GM19467 (cell line): Measurements from ENCODE around the gene GEMIN4.
A peak's percentile ranks its signal among the peaks of the same experiment; 100 is the strongest.
"Not testable (repeated sequence)": the region's sequence is repeated elsewhere in the genome, so short reads cannot be mapped to it uniquely, and the experiment has no call there.

Experiments
- ATAC-seq: cut with Tn5 transposase; IDR thresholded peaks from one replicate; pipeline ENCODE4 v1.9.1; 2021; ENCODE audit warnings: mild to moderate bottlenecking, moderate library complexity; ENCODE audit not compliant: unreplicated experiment

Gene GEMIN4

DNA sequence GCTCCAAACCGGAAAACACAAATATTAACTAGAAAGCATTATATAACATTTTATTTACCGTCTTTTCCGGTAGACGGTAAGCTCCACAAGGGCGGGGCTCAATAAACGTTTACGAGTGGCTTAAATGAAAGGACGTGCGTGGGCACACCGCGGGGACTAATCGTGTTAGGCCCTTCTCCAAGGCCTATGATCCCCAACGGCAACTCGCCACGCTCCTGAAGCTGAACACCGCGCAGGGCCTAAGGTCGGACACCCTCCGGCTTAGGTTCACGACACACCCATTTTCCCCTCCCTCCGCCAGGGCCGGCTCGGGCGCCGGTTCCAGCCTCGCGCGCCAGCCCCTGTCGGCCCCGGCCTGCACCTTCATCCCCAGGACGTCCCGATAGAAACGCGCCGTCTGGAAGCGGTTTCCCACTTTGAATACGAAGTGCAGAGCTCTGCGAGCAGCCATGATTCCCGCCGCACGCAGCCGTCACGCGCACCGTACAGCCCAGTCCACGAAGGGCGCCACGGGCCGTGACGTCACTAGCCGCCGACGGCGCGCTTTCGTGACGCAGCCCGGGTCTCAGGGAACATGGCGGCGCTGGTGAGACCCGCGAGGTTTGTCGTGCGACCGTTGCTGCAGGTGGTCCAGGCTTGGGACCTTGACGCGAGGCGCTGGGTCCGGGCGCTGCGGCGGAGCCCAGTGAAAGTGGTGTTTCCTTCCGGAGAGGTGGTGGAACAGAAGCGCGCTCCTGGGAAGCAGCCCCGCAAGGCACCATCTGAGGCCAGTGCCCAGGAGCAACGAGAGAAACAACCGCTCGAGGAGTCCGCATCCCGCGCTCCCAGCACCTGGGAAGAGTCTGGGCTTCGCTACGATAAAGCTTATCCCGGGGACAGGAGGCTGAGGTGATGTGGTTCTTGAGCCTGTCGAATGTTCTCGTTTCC, 30.0 kb upstream of the GEMIN4 start, which contains the start of the genes GLOD4 and MRM3:
TSS of gene GLOD4 (minus strand) at position 476 of the 927 bp plus-strand sequence. CDS start at position 451, 25 bp downstream.
TSS of gene MRM3 (plus strand) at position 549 of the 927 bp plus-strand sequence. CDS start at position 575, 26 bp downstream.
- peak; percentile 74 for ATAC-seq

DNA sequence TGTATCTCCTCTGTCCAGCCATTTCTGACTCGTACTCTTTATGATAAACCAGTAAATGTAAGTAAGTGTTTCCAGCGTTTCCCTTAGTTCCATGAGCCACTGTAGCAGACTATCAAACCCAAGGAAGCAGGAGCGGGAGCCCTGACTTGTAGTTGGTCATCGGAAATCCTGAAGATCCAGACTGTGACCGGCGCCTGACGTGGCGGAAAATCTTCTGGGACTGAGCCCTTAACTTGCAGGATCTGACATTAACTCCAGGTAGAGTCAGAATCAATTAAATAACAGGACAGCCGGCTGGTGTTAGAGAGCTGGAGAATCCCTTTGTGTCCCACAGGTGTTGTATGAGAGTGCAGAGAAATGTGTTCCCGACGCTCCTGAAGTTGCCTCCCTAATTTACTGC, 26.0 kb upstream of the GEMIN4 start:
- ATAC-seq = no peak

DNA sequence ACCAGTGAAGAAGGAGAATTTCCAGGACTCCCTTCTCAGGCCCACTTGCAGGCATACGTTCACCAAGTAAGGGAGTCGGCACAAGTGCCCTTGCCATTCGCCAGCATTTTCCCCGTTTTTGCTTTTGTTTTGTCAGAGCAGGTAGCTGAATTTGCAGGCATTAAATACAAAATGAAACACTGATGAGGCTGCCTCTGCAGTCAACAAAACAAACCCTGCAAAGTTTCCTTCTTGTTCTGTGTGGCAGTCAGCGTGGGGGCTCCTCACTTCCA, 22.2 kb upstream of the GEMIN4 start:
- no peak for ATAC-seq

DNA sequence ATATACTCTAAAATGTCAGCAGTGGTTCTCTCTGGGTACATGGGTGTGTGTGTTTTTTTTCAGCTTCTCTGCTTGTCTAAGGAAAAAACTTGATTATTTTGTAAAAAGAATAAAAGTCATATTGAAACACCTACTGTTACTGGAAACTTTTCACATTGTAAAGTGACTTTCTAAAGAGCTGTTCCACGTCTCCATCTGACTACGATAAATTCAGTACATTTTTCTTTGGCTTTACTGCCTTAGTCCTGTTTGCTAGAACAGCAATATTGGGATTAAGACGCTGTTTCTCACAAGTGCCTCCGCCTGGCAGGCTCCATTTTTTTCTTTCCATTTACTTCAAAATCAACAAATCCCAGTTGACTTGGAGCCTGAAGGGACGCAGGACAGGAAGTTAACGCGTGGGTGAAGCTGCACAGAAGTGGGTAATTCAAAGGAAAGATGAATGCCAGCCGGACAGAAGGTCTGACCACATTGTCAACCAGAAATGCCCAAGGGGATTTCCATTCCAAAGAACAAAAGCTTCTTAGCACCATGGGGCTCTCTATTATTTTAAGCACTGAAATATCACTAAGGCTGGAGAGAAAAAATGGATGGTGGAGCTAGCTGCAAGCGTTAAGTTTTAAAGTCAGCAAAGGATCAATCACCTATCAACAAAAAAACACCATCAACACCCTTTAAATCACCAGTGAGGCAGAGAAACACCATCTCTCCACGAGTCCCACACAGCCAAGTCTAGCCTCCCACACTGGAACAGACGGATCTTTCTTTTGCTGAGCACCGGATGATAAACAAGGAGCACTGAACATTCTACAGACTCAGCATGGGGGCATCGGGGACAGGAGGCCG, 21.6 kb upstream of the GEMIN4 start:
- ATAC-seq = no peak

DNA sequence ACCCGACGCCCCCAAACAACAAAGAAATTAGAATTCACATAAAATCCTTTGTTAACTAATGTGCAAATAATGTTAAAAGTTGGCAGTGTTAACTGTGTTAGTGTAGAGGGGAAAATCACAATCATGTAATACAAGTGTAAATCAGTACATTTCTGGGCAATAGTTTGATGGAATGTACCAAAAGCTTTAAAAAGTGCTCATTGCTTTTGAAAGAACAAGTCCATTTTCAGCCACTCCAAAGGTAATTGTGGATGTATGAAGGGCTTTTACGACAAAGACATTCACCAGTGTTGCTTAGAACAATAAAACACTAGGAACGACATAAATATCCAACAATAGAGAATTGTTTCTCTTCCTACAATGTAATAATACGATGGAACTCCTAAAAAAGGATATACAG, 21.0 kb upstream of the GEMIN4 start:
- ATAC-seq = no peak

DNA sequence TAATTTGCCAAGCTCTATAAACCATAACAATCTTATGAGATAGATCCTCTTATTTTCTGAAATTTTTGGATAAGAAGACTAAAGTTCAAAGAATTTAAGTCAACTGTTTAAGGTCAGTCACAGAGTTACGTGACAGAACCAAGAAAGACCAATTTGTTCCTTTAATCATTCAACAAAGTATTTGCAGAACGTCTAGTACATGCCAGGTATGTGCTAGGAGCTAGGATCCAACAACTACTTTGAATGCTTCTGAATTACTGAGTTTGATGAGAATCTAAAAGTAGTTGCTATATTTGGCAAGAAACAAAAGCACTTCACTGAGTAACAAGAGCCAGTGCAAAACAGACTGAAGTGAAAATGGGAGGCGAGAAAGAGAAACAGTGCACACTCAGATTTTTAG, 15.0 kb upstream of the GEMIN4 start:
- no peak for ATAC-seq

DNA sequence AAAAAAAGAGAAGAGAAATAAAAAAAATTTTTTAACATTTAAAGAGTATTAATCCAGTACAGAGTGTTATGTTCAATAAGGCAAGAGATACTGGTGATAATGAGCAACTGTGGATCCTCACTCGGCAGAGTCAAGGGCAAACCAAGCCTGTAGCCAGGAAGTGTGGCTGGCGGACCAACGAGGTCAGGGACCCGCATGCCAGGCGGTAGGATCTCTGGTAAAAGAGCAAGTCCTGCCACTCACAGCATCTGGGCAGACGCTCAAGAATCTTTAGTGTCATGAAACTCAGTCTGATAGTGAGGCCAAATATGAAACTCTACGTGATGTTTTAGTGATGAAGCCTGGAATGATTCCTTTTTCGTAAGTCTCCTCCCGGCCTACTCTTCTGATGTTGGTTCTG, 8.3 kb upstream of the GEMIN4 start:
- no peak for ATAC-seq

DNA sequence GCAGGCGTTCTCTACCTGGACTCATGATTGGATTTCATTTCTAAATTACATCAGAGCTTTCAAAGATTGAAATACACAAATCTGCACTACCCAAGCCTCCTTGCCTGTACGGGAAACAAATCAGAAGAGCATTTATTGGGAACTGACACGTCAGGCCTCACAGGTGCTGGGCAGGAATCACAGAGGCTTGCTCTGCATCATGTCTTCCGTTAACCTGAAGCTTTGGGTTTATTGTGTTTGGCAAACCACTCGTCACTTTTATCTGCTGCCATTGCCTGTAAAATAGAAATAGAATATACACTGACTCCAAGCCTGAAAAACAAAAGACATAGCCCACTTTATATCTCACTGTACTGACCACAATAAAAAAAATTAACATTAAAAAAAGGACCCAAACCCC, 7.9 kb upstream of the GEMIN4 start:
- ATAC-seq = no peak

DNA sequence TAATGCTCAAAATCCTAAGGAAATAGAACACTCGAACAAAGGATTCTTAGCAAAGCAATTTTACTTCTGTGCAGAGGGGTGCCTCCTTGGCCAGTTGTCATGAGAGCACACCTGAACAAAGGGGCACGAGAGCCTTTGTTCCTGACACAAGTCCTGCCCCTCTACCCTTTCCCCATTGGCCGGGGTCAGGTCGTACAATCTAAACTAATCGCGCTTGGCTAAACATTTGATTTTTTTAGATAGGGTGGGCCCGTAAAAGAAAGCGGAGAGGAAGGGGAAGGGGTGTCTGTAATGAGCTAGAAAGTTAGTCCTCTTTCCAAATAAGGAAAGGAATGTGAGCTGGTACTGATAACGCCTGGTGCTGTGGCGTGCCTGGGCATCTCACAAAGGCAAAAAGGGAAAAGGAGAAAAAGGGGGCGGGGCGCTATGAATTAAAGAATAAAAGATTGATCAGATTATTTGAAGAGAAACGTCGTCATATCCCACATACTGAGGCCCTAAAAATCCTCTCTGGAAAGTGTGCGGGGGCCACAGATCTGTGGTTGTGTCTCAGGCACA, 4.0 kb upstream of the GEMIN4 start:
- ATAC-seq = not testable (repeated sequence)

DNA sequence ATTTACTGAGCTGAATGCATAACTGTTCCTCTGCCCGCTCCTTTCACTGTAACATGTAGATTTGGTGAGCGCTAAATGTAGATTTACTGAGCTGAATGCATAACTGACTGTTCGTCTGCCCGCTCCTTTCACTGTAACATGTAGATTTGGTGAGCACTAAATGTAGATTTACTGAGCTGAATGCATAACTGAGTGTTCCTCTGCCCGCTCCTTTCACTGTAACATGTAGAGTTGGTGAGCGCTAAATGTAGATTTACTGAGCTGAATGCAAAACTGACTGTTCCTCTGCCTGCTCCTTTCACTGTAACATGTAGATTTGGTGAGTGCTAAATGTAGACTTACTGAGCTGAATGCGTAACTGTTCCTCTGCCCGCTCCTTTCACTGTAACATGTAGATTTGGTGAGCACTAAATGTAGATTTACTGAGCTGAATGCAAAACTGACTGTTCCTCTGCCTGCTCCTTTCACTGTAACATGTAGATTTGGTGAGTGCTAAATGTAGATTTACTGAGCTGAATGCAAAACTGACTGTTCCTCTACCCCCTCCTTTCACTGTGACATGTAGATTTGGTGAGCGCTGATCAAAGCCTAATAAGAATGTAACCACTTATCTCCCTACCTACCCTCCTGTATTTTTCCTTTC, 3.4 kb upstream of the GEMIN4 start:
- ATAC-seq = not testable (repeated sequence)

DNA sequence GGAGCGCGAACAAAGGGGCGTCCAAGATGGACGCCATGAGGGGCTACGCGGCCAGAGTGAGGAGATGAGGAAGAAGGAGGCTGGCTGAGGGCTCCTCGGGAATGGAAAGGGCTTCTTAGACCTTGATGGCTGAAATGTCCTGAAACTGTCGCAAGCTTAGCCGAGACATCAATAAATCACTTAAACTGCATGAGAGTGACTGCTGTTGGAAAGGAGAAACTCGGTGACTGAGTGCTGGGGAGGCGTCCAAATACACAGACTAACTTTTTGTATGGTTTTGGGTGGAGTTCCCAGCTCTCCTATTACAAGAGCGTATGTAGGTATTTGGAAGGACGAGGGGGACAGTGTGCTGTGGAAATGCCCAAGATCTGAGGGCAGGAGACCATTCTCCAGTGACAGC, 1.4 kb upstream of the GEMIN4 start:
- no peak for ATAC-seq

DNA sequence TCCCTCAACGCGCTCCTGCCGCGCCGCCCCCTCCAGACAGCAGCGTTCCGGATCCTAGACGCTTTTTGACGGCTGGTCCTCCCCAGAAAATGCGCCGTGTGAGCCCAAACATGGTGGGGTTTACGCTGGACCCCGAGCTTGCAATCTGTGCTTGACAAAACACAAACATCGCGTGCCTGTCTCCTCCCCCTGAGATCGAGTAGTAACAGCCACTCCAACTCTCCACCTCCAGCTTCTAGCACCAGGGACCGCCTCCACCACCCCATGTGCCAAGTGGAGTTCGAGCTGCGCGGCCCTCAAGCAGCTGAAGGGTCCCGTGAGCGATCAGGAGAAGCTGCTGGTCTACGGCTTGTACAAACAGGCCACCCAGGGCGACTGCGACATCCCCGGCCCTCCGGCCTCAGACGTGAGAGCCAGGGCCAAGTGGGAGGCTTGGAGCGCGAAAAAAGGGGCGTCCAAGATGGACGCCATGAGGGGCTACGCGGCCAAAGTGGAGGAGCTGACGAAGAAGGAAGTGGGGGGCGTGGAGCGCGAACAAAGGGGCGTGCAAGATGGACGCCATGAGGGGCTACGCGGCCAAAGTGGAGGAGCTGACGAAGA, 656 bp upstream of the GEMIN4 start:
- ATAC-seq = no peak

DNA sequence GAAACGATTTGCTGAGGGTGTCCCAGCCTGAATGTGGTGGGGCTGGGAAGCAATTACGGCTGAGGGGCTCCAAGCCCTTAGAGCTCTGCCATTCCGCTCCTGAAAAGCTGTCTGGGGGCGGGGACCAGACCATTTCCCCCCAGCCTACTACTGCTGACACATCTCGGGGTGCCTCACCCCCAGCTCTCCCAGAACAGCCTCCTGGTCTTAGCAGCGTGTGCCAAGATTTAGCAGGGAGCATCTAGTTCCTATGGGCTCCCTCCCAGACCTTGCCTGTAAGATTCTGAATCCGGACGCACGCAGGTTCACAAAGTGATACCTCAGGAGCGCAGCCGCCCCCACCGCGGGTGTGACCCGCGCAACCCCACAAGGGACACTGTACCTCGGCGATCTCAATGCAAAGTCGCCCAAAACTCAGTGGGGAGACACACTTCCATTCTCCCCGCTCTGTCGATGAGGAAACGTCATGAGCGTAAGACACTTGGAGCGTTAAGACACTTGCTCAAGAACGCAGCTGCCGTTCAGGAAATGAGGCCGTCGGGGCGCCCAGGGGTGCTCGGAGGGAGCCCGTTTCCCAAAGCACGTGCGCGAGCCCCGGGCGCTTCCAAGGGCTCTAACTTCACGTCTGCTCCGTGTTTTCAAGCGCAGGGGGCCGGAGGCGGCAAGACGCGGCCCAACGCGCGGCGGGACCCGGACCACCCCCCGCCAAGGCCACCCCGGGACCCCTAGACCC, 629 bp downstream of the GEMIN4 start:
- peak; percentile 26 for ATAC-seq

DNA sequence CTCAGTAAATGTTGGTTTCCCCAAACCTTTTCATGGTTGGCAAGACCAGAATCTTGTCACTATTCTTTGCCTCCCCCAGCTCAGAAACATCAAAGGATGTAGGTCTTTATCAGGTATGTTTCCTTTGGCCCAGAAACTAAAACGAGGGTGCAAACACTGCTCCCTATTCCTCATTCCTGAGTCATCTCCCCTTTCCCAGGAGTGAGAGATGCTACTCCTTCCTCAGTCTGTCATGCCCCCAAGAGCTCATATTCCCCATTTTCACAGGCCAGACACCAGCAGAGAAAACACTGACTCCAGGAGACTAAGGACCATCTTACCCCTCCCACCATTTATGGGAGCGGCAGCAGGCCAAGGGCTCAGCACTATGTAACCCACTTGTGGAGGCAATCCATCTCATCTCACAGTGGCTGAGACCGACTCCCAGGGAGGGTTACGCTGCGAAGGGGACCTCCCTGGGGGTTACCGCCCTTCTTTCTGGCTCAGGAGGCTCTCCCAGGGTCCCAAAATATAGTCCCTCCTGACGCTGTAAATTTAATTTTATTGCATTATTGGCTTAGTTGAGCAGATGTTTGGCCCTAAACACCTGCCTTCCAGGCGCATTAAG, 1.5 kb downstream of the GEMIN4 start:
- no peak for ATAC-seq

DNA sequence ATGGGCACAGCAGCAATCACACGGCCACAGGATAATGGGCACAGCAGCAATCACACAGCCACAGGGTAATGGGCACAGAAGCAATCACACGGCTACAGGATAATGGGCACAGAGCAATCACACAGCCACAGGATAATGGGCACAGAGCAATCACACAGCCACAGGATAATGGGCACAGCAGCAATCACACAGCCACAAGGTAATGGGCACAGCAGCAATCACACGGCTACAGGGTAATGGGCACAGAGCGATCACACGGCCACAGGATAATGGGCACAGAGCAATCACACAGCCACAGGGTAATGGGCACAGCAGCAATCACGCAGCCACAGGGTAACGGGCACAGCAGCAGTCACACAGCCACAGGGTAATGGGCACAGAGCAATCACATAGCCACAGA, 2.7 kb downstream of the GEMIN4 start:
- ATAC-seq = not testable (repeated sequence)

DNA sequence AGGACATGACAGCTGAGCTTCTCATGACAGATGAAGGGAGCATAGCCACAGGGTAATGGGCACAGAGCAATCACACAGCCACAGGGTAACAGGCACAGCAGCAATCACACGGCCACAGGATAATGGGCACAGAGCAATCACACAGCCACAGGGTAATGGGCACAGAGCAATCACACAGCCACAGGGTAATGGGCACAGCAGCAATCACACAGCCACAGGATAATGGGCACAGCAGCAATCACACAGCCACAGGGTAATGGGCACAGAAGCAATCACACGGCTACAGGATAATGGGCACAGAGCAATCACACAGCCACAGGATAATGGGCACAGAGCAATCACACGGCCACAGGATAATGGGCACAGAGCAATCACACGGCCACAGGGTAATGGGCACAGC, 3.5 kb downstream of the GEMIN4 start:
- not testable (repeated sequence) for ATAC-seq

DNA sequence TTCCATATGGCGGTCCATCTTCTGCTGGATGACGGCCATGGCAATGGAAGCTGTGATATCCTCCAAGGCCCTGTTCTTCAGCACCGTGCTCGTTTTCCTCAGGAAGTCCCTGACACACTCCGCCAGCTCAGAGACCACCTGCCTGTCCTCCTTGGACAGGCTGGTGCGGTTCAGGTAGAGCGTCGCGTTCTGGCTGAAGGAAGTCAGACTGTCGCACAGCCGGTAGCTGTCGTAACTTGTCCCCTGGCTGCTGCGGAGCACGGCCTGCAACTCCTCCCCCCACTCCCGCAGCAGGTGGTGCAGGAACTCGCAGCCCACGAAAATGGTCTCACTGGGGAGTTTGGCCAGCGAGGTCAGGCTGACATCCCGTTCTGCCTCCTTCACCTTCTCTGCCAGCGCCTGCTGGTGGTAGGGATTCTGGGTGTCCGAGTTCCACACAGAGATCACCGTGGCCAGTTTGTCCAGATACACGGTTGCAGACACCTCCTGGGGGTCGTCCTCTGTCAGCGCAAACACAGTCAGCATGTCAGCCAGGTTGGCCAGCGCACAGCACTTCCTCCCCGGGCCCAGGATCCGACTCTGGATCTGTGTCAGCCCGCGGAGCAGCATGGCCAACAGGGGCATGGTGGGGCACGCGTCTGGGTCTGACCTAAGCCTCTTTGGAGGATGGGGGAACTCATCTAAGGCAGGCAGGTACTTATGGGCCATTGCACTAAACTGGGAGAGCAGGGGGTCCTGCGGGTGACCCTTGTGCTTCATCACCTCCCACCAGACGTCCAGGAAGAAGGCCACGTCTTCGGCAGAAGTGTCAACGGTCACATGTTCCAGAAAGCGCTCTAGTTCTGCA, 5.1 kb downstream of the GEMIN4 start:
- no peak for ATAC-seq

DNA sequence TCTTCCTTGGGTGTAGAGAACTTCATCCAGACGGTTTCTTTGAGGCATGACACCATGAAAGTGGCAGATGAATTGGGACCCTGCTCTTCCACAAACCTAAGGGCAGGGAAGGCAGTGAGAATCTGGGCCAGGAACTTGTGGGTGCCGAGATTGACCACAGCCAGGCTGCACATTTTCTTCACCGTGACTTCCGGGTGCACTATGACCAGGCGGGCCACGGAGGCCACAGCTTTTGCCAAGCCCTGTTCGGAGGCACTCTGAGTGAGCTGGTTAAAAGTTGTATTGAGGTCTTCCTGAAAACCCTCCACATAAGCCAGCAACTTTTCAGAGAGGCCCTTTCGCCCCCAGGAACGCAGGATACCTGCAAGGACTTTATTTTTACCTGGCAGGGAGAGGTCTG, 5.9 kb downstream of the GEMIN4 start:
- ATAC-seq = no peak

DNA sequence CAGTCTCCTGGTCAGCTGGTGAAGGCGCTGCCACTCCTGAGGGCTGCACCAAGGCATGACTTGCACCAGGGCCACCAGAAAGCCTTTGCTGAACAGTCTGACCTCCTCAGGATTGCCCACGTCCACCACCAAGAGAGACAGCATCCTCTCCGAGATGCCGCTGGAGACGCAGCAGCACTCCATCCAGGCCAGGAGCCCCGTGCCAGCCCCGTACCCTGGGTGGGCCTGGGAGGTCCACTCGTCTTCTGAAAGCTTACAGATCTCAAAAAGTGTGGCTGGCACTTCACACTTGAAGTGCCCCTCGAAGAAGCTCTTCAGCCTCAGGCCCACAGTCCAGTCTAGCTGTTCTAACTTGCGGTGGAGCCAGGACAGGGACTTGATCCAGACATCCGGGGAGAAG, 6.7 kb downstream of the GEMIN4 start:
- ATAC-seq = no peak
